Karpas-422 (cell line): ENCODE data around the gene L1CAM. TPM values are rescaled to one million over a fixed set of nuclear protein-coding genes. Genes with fewer than 3 reads are reported as not detected.

Experiments used
- total RNA-seq: library from RNA; depleted of rRNA; stranded (reverse); fragments of >200 nt; shearing (Covaris generic); gene quantifications from 2 replicates; pipeline ENCODE4 v1.2.3, GENCODE V29; 2014; ENCODE audit warnings: low replicate concordance; rRNA removed

L1CAM gene
- total RNA-seq, 1 experiment from 2014 or later = not detected

Other genes starting within 250 kb of the L1CAM start
- not detected in 2 replicates for gene DUSP9, start 239.0 kb downstream of the L1CAM start, total RNA-seq
- gene PNCK, start 212.4 kb downstream of the L1CAM start, total RNA-seq = not detected in 2 replicates
- gene SLC6A8, start 198.2 kb downstream of the L1CAM start, total RNA-seq = 0.14 TPM in 1 of 2 replicates, not detected in the other
- 99.7 and 110 TPM in 2 replicates for gene BCAP31, start 161.8 kb downstream of the L1CAM start, total RNA-seq
- gene ABCD1, start 161.3 kb downstream of the L1CAM start, total RNA-seq = 1.9 and 4.1 TPM in 2 replicates
- not detected in 2 replicates for gene PLXNB3, start 121.9 kb downstream of the L1CAM start, total RNA-seq
- gene SRPK3, start 105.1 kb downstream of the L1CAM start, total RNA-seq = not detected in 2 replicates
- 46.5 and 80.7 TPM in 2 replicates for gene IDH3G, start 91.8 kb downstream of the L1CAM start, total RNA-seq
- gene SSR4, start 91.5 kb downstream of the L1CAM start, total RNA-seq = 249 and 310 TPM in 2 replicates
- gene PDZD4, start 55.6 kb downstream of the L1CAM start, total RNA-seq = not detected in 2 replicates
- not detected in 2 replicates for gene AVPR2, start 18.5 kb upstream of the L1CAM start, total RNA-seq
- gene ARHGAP4, start 40.1 kb upstream of the L1CAM start, total RNA-seq = 104 and 218 TPM in 2 replicates
- gene NAA10, start 48.9 kb upstream of the L1CAM start, total RNA-seq = 103 and 144 TPM in 2 replicates
- gene RENBP, start 58.5 kb upstream of the L1CAM start, total RNA-seq = 0.22 and 0.26 TPM in 2 replicates
- gene HCFC1, start 85.6 kb upstream of the L1CAM start, total RNA-seq = 16.8 and 29.4 TPM in 2 replicates
- gene TMEM187, start 86.6 kb upstream of the L1CAM start, total RNA-seq = 1.5 and 3.9 TPM in 2 replicates
- gene IRAK1, start 133.7 kb upstream of the L1CAM start, total RNA-seq = 76.0 and 131 TPM in 2 replicates
- 20.4 and 27.5 TPM in 2 replicates for gene MECP2, start 211.5 kb upstream of the L1CAM start, total RNA-seq